Transverse colon (tissue), 4 donors: ENCODE results near the gene SPATC1L.

Experiments used
- CTCF ChIP-seq, 5 experiments: fragments of 200-600 bp in 3 of 5; fragments of 450-650 bp in 2 of 5; sonication (generic) in 3 of 5; IDR thresholded peaks; 1 replicate in 2 of 5; 2 replicates in 3 of 5; pipeline ENCODE4 v1.5.1; 2016 to 2017; ENCODE audit warnings: antibody characterized with exemption in 5 of 5, inconsistent platforms in 3 of 5, mild to moderate bottlenecking in 2 of 5, moderate library complexity in 1 of 5
- EP300 ChIP-seq: sonication (generic); formaldehyde crosslinking; IDR thresholded peaks from one replicate; pipeline ENCODE4 v1.6.1; 2017; ENCODE audit warnings: antibody characterized with exemption, low read depth
- POLR2A ChIP-seq: fragments of 450-650 bp; IDR thresholded peaks from one replicate; pipeline ENCODE4 v1.6.1; 2016; ENCODE audit warnings: antibody characterized with exemption, mild to moderate bottlenecking, moderate library complexity
- POLR2AphosphoS5 ChIP-seq, 3 donors: sonication (generic); formaldehyde crosslinking; IDR thresholded peaks; one replicate each; pipeline ENCODE4 v1.6.1; 2016; ENCODE audit warnings: antibody characterized with exemption in 3 of 3

GRCh38 chr21:46195595-46196195 is 11.4 kb upstream of the SPATC1L start:
- TF ChIP-seq CTCF (IDR thresholded peaks at IDR 0.05) (no peak), POLR2A (no peak), EP300 (no peak), POLR2AphosphoS5 (IDR thresholded peaks at IDR 0.05) (no peak)
